Neural cell (in vitro differentiated cells): ENCODE data around the gene WDSUB1.

Experiments used
- EP300 ChIP-seq: fragments of 450-650 bp; conservative IDR thresholded peaks from 2 replicates; pipeline ENCODE4 v1.6.1; 2014; ENCODE audit warnings: antibody characterized with exemption, mild to moderate bottlenecking, moderate library complexity; ENCODE audit not compliant: poor library complexity, severe bottlenecking
- EZH2 ChIP-seq: fragments of 200-600, 300-800 bp; shearing (Covaris generic), sonication (generic); IDR thresholded peaks from 2 replicates; pipeline ENCODE4 v1.6.1; 2014; ENCODE audit warnings: antibody characterized with exemption, low read length, borderline replicate concordance, mild to moderate bottlenecking; ENCODE audit not compliant: insufficient read depth, poor library complexity, severe bottlenecking
- MXI1 ChIP-seq: fragments of 450-650 bp; conservative IDR thresholded peaks from 2 replicates; pipeline ENCODE4 v1.6.1; 2014; ENCODE audit warnings: antibody characterized with exemption, mild to moderate bottlenecking; ENCODE audit not compliant: poor library complexity, severe bottlenecking
- POLR2AphosphoS5 ChIP-seq: IDR thresholded peaks from 2 replicates; pipeline ENCODE4 v1.6.1; 2012
- RAD21 ChIP-seq: fragments of 450-650 bp; conservative IDR thresholded peaks from 2 replicates; pipeline ENCODE4 v1.6.1; 2014; ENCODE audit warnings: antibody characterized with exemption, mild to moderate bottlenecking, moderate library complexity
- SMC3 ChIP-seq: fragments of 450-650 bp; conservative IDR thresholded peaks from 2 replicates; pipeline ENCODE4 v1.6.1; 2014; ENCODE audit warnings: antibody characterized with exemption, mild to moderate bottlenecking, moderate library complexity; ENCODE audit not compliant: poor library complexity
- TAF1 ChIP-seq: IDR thresholded peaks from 2 replicates; pipeline ENCODE4 v1.6.1; 2012; ENCODE audit warnings: low read depth
- TF ChIP-seq, protein P1 (sequence below): fragments of 450-650 bp; IDR thresholded peaks from 2 replicates; pipeline ENCODE4 v1.5.1; 2014; ENCODE audit warnings: antibody characterized with exemption, mild to moderate bottlenecking, moderate library complexity; ENCODE audit not compliant: poor library complexity, severe bottlenecking
- TF ChIP-seq, protein P2 (sequence below): IDR thresholded peaks from 2 replicates; pipeline ENCODE4 v1.6.1; 2012; ENCODE audit warnings: borderline replicate concordance

DNA sequence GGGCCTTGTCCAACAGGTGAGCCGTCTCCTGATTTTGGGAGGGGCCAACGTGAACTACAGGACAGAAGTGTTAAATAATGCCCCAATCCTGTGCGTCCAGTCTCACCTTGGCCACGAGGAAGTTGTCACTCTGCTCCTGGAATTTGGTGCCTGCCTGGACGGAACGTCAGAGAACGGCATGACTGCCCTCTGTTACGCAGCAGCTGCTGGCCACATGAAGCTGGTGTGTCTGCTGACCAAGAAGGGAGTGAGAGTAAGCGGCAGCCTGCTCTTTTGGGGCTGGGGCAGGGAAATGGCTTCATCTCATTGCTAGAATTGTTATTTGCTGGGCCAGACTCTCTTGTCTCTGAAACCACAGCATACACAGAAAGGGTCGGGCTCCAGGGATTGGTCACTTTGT is 92.3 kb downstream of the WDSUB1 start:
- TF ChIP-seq RAD21 (no peak), POLR2AphosphoS5 (no peak), TAF1 (no peak), EZH2 (no peak), EP300 (no peak), MXI1 (no peak), SMC3 (no peak)
- TF ChIP-seq, protein P1, sequence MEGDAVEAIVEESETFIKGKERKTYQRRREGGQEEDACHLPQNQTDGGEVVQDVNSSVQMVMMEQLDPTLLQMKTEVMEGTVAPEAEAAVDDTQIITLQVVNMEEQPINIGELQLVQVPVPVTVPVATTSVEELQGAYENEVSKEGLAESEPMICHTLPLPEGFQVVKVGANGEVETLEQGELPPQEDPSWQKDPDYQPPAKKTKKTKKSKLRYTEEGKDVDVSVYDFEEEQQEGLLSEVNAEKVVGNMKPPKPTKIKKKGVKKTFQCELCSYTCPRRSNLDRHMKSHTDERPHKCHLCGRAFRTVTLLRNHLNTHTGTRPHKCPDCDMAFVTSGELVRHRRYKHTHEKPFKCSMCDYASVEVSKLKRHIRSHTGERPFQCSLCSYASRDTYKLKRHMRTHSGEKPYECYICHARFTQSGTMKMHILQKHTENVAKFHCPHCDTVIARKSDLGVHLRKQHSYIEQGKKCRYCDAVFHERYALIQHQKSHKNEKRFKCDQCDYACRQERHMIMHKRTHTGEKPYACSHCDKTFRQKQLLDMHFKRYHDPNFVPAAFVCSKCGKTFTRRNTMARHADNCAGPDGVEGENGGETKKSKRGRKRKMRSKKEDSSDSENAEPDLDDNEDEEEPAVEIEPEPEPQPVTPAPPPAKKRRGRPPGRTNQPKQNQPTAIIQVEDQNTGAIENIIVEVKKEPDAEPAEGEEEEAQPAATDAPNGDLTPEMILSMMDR: no peak
- TF ChIP-seq, protein P2, sequence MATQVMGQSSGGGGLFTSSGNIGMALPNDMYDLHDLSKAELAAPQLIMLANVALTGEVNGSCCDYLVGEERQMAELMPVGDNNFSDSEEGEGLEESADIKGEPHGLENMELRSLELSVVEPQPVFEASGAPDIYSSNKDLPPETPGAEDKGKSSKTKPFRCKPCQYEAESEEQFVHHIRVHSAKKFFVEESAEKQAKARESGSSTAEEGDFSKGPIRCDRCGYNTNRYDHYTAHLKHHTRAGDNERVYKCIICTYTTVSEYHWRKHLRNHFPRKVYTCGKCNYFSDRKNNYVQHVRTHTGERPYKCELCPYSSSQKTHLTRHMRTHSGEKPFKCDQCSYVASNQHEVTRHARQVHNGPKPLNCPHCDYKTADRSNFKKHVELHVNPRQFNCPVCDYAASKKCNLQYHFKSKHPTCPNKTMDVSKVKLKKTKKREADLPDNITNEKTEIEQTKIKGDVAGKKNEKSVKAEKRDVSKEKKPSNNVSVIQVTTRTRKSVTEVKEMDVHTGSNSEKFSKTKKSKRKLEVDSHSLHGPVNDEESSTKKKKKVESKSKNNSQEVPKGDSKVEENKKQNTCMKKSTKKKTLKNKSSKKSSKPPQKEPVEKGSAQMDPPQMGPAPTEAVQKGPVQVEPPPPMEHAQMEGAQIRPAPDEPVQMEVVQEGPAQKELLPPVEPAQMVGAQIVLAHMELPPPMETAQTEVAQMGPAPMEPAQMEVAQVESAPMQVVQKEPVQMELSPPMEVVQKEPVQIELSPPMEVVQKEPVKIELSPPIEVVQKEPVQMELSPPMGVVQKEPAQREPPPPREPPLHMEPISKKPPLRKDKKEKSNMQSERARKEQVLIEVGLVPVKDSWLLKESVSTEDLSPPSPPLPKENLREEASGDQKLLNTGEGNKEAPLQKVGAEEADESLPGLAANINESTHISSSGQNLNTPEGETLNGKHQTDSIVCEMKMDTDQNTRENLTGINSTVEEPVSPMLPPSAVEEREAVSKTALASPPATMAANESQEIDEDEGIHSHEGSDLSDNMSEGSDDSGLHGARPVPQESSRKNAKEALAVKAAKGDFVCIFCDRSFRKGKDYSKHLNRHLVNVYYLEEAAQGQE: no peak
